NCI-H1436 (cell line): Measurements from ENCODE around the gene PAWR.
"Not testable (repeated sequence)": the region's sequence is repeated elsewhere in the genome, so short reads cannot be mapped to it uniquely, and the experiment has no call there.

ENCODE experiments used
- DNase-seq: peaks from one replicate; lab custom pipeline; 2025; lab: John Stamatoyannopoulos, UW

Gene PAWR

DNA sequence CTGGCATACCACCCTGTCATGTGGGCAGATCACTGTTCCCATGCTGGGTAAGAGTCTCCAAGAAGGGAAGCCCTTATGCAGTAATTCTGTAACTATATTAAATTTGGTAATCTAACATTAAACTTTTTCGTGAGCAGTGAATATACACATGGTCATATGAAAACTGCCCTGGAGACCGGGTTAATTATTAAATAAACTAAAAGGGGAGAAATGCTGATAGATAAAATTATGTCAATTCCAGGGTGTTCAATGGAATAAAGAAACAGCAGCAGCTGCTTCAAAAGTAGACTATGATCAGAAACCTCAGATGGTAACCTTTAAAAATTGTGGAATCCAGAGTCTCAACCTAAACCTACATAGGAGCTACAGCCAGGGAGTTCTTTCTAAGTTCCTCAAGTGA, 100.0 kb downstream of the PAWR start:
- no peak for DNase-seq

DNA sequence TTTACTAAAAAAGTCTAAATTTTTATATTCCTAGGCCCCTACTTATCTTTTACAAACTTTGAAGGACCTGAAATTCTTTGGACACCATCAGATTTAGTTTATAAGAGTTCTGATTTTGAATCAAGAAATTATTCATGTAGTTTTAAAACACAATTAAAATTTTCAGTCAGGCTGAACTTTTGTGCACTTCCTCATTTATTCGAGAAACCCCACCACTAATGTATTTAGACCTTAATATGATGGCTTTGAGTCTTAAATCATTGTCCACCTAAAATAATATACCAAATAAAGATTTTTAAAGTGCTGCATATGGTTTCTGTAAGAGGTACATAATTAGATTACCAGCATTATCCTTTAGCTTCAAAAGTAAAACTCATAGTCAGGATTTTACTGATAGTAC, 103.4 kb downstream of the PAWR start:
- no peak for DNase-seq

DNA sequence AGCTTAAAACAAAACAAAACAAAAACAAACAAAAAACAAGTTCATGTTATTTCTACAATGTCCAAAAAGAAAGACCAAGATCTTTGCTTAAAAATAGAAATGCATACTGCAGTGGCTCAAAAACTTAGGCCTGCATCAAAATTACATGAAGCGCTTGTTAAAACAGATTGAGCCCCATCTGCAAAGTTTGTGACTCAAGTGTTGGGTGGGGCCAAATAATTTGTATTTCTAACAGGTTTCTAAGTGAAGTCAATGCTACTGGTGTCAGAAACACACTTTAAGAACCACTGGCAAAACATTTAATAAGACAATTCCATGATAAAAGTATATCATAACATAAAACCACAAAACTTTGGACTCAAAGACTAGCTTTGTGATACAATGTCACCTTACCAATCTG, 105.6 kb downstream of the PAWR start:
- no peak for DNase-seq

- no peak for DNase-seq
Measured at GRCh38 chr12:79573820-79574219, 116.9 kb downstream of the PAWR start.

DNA sequence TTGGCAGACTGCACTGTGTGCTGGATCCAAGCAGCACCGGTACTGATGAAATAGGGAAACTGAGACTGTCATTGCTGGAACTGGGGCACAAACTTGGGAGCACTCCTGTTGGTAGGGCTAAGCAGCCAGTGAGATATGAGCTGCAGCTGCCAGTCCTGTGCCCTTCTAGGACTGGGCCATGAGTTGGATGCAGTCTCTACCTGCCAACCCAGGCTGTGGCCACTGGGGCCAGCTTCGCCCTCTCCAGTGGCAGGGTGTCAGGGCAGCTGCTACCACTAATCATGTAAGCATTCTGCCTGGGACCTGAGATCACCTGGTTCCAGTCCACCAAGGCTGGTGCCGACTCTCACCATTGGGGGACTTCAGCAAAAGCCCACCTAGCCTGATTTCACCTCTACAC, 121.1 kb downstream of the PAWR start:
- no peak for DNase-seq

DNA sequence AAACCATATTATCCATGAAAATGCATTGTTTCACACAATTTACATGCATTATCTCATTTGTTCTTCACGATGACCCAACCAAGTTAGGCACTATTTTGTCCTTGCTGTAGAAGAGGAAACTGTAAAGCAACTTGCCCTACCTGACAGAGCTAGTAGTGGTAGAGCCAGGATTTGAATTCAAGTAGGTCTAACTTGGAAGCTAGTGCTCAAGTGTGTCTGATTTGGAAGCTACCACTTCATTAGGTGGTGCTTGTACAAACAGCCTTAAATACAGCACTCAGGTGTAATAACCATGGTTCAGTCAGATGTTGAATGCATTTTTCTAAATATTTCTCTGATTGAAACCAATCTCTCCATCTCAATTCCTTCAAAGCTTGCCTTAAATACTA, 123.6 kb downstream of the PAWR start:
- no peak for DNase-seq

- no peak for DNase-seq
Measured at GRCh38 chr12:79566452-79567174, 124.2 kb downstream of the PAWR start.

- DNase-seq, result not testable (repeated sequence)
Measured at GRCh38 chr12:79564727-79565350, 125.9 kb downstream of the PAWR start.

- no peak for DNase-seq
Measured at GRCh38 chr12:79563021-79563740, 127.6 kb downstream of the PAWR start.

- no peak for DNase-seq
Measured at GRCh38 chr12:79561401-79562132, 129.2 kb downstream of the PAWR start.

DNA sequence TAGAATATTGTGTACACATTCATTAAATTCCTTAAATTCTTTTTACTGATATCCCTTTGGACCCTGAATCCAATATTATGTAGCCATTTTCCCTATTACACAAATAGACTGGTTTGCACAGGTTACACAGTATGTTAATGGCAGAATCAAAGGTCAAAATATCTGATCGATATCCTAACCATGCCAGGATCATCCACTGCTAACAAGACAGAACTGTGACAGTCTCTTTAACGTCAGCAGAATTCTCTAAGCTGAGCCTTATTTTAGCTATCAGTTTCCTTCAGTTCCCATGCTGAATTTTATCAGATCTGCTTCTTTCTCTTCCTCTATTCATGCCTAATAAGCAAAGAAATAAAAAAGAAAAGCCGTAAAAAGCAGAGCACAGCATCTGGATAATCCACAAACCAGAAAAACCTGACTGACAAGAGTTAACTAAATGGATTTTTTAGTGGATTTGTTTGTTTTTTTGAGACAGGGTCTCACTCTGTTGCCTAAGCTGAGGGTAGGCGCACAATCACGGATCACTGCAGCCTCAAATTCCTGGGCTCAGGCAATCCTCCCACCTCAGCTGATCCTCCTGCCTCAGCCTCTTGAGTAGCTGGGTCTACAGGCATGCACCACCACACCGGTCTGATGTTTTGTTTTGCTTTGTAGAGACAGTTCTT, 130.4 kb downstream of the PAWR start:
- no peak for DNase-seq

- DNase-seq, result no peak
Measured at GRCh38 chr12:79559591-79559990, 131.2 kb downstream of the PAWR start.

- no peak for DNase-seq
Measured at GRCh38 chr12:79558924-79559469, 131.8 kb downstream of the PAWR start.

DNA sequence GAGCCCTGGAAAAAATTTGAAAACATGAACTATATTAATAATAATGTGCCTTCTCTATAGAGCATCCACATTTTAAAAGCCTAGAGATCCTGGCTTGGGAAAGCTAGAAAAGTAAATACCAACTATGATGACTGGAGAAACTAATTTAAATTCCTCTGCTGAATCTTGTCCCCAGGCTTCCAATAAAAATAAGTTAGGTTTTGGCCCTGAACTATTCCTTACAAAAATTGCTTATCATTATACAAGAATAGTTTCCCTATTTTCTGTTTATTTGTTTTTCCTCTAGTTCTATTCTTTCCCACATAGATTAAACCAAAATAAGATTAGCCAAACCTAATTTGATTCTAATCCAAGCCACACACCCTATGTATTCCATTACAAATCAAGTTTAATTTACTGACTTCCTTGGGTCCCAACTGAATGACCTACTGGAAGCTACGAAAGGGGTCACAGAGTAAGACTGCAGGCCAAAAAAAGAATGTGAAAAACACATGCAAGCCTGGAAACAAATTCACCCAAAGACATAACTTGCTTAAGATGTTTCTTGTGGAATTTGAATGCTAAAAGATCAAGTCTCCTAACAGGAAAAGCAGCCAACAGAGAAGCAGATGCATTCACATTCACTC, 133.0 kb downstream of the PAWR start:
- DNase-seq, result no peak

- no peak for DNase-seq
Measured at GRCh38 chr12:79555028-79555925, 135.5 kb downstream of the PAWR start.

- no peak for DNase-seq
Measured at GRCh38 chr12:79553863-79554574, 136.7 kb downstream of the PAWR start.

GRCh38 chr12:79552192-79552591, 138.6 kb downstream of the PAWR start:
- no peak for DNase-seq

GRCh38 chr12:79549531-79550271, 141.1 kb downstream of the PAWR start:
- no peak for DNase-seq

DNA sequence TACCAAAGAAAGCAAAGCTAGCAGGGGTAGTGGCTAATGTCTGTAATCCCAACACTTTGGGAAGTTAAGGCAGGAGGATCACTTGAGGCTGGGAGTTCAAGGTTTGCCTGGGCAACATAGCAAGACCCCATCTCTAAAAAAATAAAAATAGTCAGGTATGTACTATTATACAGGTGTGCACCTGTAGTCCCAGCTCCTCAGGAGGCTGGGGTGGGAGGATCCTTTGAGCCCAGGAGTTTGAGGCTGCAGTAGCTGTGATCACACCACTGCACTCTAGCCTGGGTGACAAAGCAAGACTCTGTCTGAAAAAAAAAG, 142.2 kb downstream of the PAWR start:
- no peak for DNase-seq
